DOHH2 (cell line): Measurements from ENCODE around the gene GPD1.
A peak's percentile ranks its signal among the peaks of the same experiment; 100 is the strongest.

Source experiments
- H3F3A ChIP-seq: fragments of 200-600 bp; sonication (generic), shearing (Covaris generic); 2 replicates; pipeline ENCODE4 v1.6.0; 2016; ENCODE audit warnings: antibody characterized with exemption, mild to moderate bottlenecking; ENCODE audit not compliant: control insufficient read depth, insufficient read depth
- H3K27ac ChIP-seq: fragments of 200-600 bp; sonication (generic); 2 replicates; pipeline ENCODE4 v1.5.1; 2014; ENCODE audit warnings: low read depth, mild to moderate bottlenecking, low read length, moderate library complexity
- H3K27me3 ChIP-seq: fragments of 200-600 bp; sonication (generic); 2 replicates; pipeline ENCODE4 v1.6.1; 2014; ENCODE audit warnings: mild to moderate bottlenecking, low read length, mixed read lengths; ENCODE audit not compliant: control insufficient read depth
- H3K36me3 ChIP-seq: fragments of 200-600 bp; sonication (generic); 2 replicates; pipeline ENCODE4 v1.6.1; 2014; ENCODE audit warnings: mild to moderate bottlenecking, low read length, moderate library complexity, mixed read lengths; ENCODE audit not compliant: control insufficient read depth
- H3K4me1 ChIP-seq: fragments of 200-600 bp; sonication (generic); 2 replicates; pipeline ENCODE4 v1.6.1; 2014; ENCODE audit warnings: mild to moderate bottlenecking, low read length, mixed read lengths; ENCODE audit not compliant: control insufficient read depth
- H3K4me2 ChIP-seq: fragments of 200-600 bp; sonication (generic); 2 replicates; pipeline ENCODE4 v1.6.0; 2014; ENCODE audit warnings: mild to moderate bottlenecking, low read length, moderate library complexity
- H3K4me3 ChIP-seq: fragments of 200-600 bp; sonication (generic); 2 replicates; pipeline ENCODE4 v1.5.1; 2014; ENCODE audit warnings: mild to moderate bottlenecking, low read length, mixed read lengths
- H3K79me2 ChIP-seq: fragments of 200-600 bp; sonication (generic); 2 replicates; pipeline ENCODE4 v1.6.1; 2014; ENCODE audit warnings: mild to moderate bottlenecking, low read length, mixed read lengths; ENCODE audit not compliant: control insufficient read depth
- H3K9me2 ChIP-seq: fragments of 200-600 bp; sonication (generic); replicated peaks from 2 replicates; pipeline ENCODE4 v1.6.1; 2014; ENCODE audit warnings: mild to moderate bottlenecking, low read length, mixed read lengths; ENCODE audit not compliant: control insufficient read depth
- H3K9me3 ChIP-seq: fragments of 200-600 bp; sonication (generic); 2 replicates; pipeline ENCODE4 v1.6.1; 2014; ENCODE audit warnings: antibody characterized with exemption, low read length, mixed read lengths; ENCODE audit not compliant: control insufficient read depth, insufficient read depth
- H4K20me1 ChIP-seq: fragments of 200-600 bp; sonication (generic); 2 replicates; pipeline ENCODE4 v1.6.0; 2014; ENCODE audit warnings: low read depth, mild to moderate bottlenecking, antibody characterized with exemption, low read length, moderate library complexity; ENCODE audit not compliant: control insufficient read depth, insufficient read depth
- EZH2phosphoT487 ChIP-seq: fragments of 200-600 bp; sonication (generic); IDR thresholded peaks from 2 replicates; pipeline ENCODE4 v1.6.1; 2017; ENCODE audit warnings: borderline replicate concordance, mild to moderate bottlenecking, antibody characterized with exemption, low read length, moderate library complexity, mixed read lengths
- TF ChIP-seq, protein P1 (sequence below): fragments of 200-600 bp; sonication (generic); IDR thresholded peaks from one replicate; pipeline ENCODE4 v1.5.1; 2014; ENCODE audit warnings: antibody characterized with exemption, mild to moderate bottlenecking, low read depth, low read length; ENCODE audit not compliant: poor library complexity, severe bottlenecking

Gene GPD1

DNA sequence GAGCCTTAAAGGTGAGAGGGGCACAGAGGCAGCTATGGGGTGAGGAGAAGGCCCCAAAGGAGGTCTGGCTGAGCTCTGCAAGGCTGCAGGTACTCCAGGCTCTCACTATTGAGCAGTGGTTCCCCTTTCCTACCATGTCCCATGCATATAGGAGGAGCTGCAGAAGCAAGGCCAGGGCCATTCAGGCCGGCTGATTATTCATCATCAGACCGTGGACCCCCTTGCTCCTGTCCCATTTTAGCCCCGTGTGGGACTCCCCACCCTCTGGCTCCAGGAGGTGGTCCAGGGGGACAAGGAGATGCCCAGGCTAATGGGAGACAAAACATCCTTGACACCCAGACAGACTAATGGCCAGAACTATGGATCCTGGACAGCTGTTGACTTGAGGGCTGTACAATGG is 3.1 kb downstream of the GPD1 start:
- TF ChIP-seq, protein P1, sequence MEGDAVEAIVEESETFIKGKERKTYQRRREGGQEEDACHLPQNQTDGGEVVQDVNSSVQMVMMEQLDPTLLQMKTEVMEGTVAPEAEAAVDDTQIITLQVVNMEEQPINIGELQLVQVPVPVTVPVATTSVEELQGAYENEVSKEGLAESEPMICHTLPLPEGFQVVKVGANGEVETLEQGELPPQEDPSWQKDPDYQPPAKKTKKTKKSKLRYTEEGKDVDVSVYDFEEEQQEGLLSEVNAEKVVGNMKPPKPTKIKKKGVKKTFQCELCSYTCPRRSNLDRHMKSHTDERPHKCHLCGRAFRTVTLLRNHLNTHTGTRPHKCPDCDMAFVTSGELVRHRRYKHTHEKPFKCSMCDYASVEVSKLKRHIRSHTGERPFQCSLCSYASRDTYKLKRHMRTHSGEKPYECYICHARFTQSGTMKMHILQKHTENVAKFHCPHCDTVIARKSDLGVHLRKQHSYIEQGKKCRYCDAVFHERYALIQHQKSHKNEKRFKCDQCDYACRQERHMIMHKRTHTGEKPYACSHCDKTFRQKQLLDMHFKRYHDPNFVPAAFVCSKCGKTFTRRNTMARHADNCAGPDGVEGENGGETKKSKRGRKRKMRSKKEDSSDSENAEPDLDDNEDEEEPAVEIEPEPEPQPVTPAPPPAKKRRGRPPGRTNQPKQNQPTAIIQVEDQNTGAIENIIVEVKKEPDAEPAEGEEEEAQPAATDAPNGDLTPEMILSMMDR, result no peak
- TF ChIP-seq EZH2phosphoT487, result no peak
- Histone ChIP-seq H3K36me3 (no peaks in the 10 kb centered on the region), H4K20me1 (no peaks in the 10 kb centered on the region), H3K27ac (no peak overlapping the region), H3K9me3 (no peaks in the 10 kb centered on the region), H3K79me2 (no peaks in the 10 kb centered on the region), H3F3A (peaks cover 6% of the 10 kb centered on the region; the same call in 1 of the 2 replicates), H3K27me3 (no peaks in the 10 kb centered on the region), H3K4me1 (peaks cover 25% of the 10 kb centered on the region), H3K4me3 (no peak overlapping the region), H3K9me2 (no peaks in the 10 kb centered on the region), H3K4me2 (no peak overlapping the region)

DNA sequence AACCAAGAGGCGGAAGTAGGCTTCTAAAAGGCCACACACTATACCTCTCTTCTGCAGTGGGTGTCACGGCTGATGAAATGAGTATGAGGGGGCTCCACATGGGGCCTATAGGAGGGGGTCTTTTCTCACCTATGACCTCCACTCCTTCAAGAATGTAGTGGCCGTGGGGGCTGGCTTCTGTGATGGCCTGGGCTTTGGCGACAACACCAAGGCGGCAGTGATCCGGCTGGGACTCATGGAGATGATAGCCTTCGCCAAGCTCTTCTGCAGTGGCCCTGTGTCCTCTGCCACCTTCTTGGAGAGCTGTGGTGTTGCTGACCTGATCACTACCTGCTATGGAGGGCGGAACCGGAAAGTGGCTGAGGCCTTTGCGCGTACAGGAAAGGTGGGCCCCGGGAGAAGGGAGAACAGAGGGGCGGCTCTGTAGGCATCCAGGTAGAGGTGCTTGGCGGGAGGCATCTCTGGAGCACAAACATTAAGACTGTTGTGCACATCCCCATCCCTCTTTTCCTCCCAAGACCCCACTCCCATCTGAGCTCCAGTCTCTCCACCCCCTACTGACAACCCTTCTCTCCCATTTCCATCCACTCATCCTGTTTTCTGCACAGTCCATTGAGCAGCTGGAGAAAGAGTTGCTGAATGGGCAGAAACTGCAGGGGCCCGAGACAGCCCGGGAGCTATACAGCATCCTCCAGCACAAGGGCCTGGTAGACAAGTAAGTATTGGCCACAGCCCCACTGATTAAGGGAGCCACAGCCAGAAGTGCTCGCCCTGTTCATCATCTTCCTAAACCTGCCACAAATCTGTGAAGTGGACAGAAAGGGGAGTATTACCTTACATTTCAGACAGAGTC is 3.8 kb downstream of the GPD1 start:
- no peak for TF ChIP-seq EZH2phosphoT487
- TF ChIP-seq, protein P1, result no peak
- no peak overlapping the region for H3K4me3 ChIP-seq
- peaks cover 6% of the 10 kb centered on the region; the same call in 1 of the 2 replicates for H3F3A ChIP-seq
- peaks cover 6% of the 10 kb centered on the region for H3K79me2 ChIP-seq
- no peaks in the 10 kb centered on the region for H3K9me2 ChIP-seq
- H3K4me1 ChIP-seq, result peaks cover 25% of the 10 kb centered on the region
- no peaks in the 10 kb centered on the region; the same call in 1 of the 2 replicates for H3K36me3 ChIP-seq
- H3K27me3 ChIP-seq, result no peaks in the 10 kb centered on the region
- no peak overlapping the region for H3K4me2 ChIP-seq
- no peak overlapping the region for H3K27ac ChIP-seq
- H3K9me3 ChIP-seq, result no peaks in the 10 kb centered on the region
- no peaks in the 10 kb centered on the region for H4K20me1 ChIP-seq

DNA sequence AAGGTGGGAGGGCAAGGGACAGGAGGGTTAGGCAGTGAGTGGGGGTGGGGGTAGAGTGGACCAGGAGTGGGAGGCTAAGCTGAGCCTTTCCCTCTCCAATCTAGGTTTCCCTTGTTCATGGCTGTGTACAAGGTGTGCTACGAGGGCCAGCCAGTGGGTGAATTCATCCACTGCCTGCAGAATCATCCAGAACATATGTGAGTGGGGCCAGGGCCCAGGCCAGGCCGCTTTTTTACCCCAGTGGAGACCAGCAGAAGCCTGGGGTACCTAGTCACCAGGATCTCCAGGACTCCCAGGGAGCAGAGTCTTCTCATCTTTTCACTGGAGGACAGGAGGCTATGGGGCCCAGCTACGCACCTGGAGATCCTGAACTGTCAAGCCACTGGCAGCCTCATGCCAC is 5.5 kb downstream of the GPD1 start:
- H3K36me3 ChIP-seq, result no peaks in the 10 kb centered on the region; the same call in 1 of the 2 replicates
- no peak overlapping the region for H3K4me3 ChIP-seq
- H3K4me2 ChIP-seq, result 0 out of 2 replicates have a peak overlapping the region, but pooled peaks have one; percentile 97
- H3K4me1 ChIP-seq, result peaks cover 29% of the 10 kb centered on the region
- no peaks in the 10 kb centered on the region for H3K9me3 ChIP-seq
- H3K27me3 ChIP-seq, result no peaks in the 10 kb centered on the region
- H4K20me1 ChIP-seq, result no peaks in the 10 kb centered on the region
- H3K9me2 ChIP-seq, result no peaks in the 10 kb centered on the region
- TF ChIP-seq EZH2phosphoT487, result no peak
- TF ChIP-seq, protein P1, result no peak
- H3F3A ChIP-seq, result peaks cover 6% of the 10 kb centered on the region; the same call in 1 of the 2 replicates
- H3K79me2 ChIP-seq, result peaks cover 23% of the 10 kb centered on the region
- no peak overlapping the region for H3K27ac ChIP-seq
